Stimulated activated CD4-positive, alpha-beta T cell treated with anti-CD3 and anti-CD28 coated beads, Interleukin-2, amount 100 ng/mL, for 48 hours (primary cell): ENCODE data around the gene SLC27A4.

ENCODE experiments used
- DNase-seq, 2 donors: peaks; one replicate each; pipeline ENCODE4 v3.0.0-alpha.2; 2020

The SLC27A4 gene

GRCh38 chr9:128392302-128393144 is 52.2 kb downstream of the SLC27A4 start:
- no peak for DNase-seq

GRCh38 chr9:128393145-128393775 is 52.9 kb downstream of the SLC27A4 start:
- DNase-seq: no peak

GRCh38 chr9:128393970-128394369 is 53.6 kb downstream of the SLC27A4 start:
- DNase-seq: no peak

- DNase-seq: no peak
Measured at GRCh38 chr9:128394379-128395168, 54.2 kb downstream of the SLC27A4 start.

GRCh38 chr9:128396970-128397613 is 56.8 kb downstream of the SLC27A4 start:
- no peak for DNase-seq

GRCh38 chr9:128397831-128398230 is 57.5 kb downstream of the SLC27A4 start:
- no peak for DNase-seq

GRCh38 chr9:128399861-128400260 is 59.5 kb downstream of the SLC27A4 start:
- no peak for DNase-seq

GRCh38 chr9:128404560-128404959 is 64.2 kb downstream of the SLC27A4 start:
- no peak for DNase-seq

GRCh38 chr9:128405077-128405779 is 64.9 kb downstream of the SLC27A4 start:
- no peak for DNase-seq

- no peak for DNase-seq
Measured at GRCh38 chr9:128405780-128406171, 65.4 kb downstream of the SLC27A4 start.

GRCh38 chr9:128406848-128407391 is 66.6 kb downstream of the SLC27A4 start:
- no peak for DNase-seq

GRCh38 chr9:128408963-128409431 is 68.7 kb downstream of the SLC27A4 start:
- DNase-seq: no peak

- no peak for DNase-seq
Measured at GRCh38 chr9:128409450-128409849, 69.1 kb downstream of the SLC27A4 start.

- DNase-seq: no peak
Measured at GRCh38 chr9:128409978-128410377, 69.7 kb downstream of the SLC27A4 start.
